ENCODE data around the gene KRT74.

The KRT74 gene

DNA sequence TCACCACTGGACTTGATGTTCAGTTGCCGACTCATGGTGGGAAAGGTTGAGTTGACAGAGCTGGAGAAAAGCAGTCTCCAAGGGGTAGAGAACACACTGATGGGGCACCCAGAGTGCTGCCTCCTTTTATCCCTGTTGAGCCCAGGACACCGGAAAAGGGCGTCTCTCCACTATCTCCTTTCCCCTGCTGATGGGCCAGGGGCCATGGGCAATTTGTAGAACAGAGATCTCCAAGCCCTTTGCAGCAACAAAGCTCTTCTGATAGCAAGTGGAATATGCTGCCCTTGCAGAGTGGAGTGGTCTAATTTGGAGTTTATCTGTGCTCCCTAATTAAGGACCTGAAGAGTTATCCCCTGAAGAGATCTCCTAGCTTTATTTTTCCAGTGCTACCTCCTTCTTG, at the start of gene KRT74:
Gene KRT74 (minus strand): TSS at position 101 of the 400 bp plus-strand sequence. CDS start 66 bp downstream, at position 35.
- Histone ChIP-seq H3K9ac (ENCODE audit: low read length) (no peak within 1 kb of the TSS), H3K4me1 (ENCODE audit: control insufficient read depth, insufficient read depth, low read length) (no peaks in the 10 kb centered on the region), H3K36me3 (ENCODE audit: control insufficient read depth, insufficient read depth, low read length) (no peaks in the 10 kb centered on the region), H3K27ac (ENCODE audit: low read depth, low read length) (no peak within 1 kb of the TSS), H3K4me3 (ENCODE audit: low read length) (no peak within 1 kb of the TSS), H3K27me3 (ENCODE audit: control insufficient read depth, insufficient read depth, low read length) (no peaks in the 10 kb centered on the region)

DNA sequence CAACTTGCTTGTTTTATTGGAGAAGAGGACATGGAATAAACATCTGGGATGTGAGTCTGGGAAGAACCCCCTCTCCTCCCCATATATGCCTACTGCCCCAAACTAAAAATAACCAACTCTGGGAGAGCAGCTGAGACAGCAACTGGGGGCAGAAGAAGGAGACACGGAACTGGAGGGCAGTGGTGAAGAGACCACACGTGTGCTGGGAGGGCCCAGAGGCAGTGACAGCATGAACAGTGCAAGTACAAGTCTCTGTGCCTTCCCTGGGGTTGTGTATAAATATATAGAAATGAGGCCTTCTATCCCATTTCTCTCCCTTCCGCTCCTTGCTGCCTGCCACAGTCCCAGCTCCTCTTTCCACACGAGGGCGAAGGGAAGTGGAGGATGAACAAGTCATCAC, 48.7 kb upstream of the KRT74 start:
- Histone ChIP-seq H3K9ac (ENCODE audit: low read length) (no peak overlapping the region), H3K27ac (ENCODE audit: low read depth, low read length) (no peak overlapping the region), H3K36me3 (ENCODE audit: control insufficient read depth, insufficient read depth, low read length) (no peaks in the 10 kb centered on the region), H3K27me3 (ENCODE audit: control insufficient read depth, insufficient read depth, low read length) (no peaks in the 10 kb centered on the region), H3K4me3 (ENCODE audit: low read length) (no peak overlapping the region), H3K4me1 (ENCODE audit: control insufficient read depth, insufficient read depth, low read length) (no peaks in the 10 kb centered on the region)

DNA sequence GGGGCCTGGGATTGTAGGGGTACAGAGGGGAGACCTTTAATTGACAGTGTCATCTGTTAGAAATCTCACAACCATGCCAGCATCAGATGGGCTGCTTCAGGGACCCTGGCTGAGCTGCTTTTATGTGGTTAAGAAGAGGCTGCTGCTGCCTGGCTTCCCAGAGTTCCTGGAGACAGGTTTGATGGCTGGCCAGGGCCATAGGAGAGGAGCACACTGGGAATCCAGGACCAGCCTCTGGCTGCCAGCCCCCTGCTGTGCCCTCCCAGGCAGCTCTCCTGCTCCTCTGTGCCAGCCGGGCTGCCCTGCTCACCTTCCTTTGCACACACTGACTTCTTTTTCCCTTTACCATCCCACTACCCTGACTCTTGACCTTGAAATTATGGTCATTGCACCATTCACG, 45.2 kb upstream of the KRT74 start:
- no peaks in the 10 kb centered on the region for H3K27me3 ChIP-seq (ENCODE audit: control insufficient read depth, insufficient read depth, low read length)
- no peaks in the 10 kb centered on the region for H3K36me3 ChIP-seq (ENCODE audit: control insufficient read depth, insufficient read depth, low read length)
- H3K27ac ChIP-seq (ENCODE audit: low read depth, low read length) = no peak overlapping the region
- H3K4me1 ChIP-seq (ENCODE audit: control insufficient read depth, insufficient read depth, low read length) = no peaks in the 10 kb centered on the region
- no peak overlapping the region for H3K9ac ChIP-seq (ENCODE audit: low read length)
- no peak overlapping the region for H3K4me3 ChIP-seq (ENCODE audit: low read length)

GRCh38 chr12:52618216-52618615, 44.6 kb upstream of the KRT74 start, which contains the start of gene KRT73:
Gene KRT73 (minus strand): TSS chr12:52618559. CDS start chr12:52618524, 35 bp downstream.
- H3K27me3 ChIP-seq (ENCODE audit: control insufficient read depth, insufficient read depth, low read length) = no peaks in the 10 kb centered on the region
- no peak within 1 kb of the TSS for H3K9ac ChIP-seq (ENCODE audit: low read length)
- H3K4me1 ChIP-seq (ENCODE audit: control insufficient read depth, insufficient read depth, low read length) = no peaks in the 10 kb centered on the region
- H3K36me3 ChIP-seq (ENCODE audit: control insufficient read depth, insufficient read depth, low read length) = no peaks in the 10 kb centered on the region
- no peak within 1 kb of the TSS for H3K27ac ChIP-seq (ENCODE audit: low read depth, low read length)
- no peak within 1 kb of the TSS for H3K4me3 ChIP-seq (ENCODE audit: low read length)

GRCh38 chr12:52617403-52617785, 43.8 kb upstream of the KRT74 start:
- Histone ChIP-seq H3K4me3 (ENCODE audit: low read length) (no peak overlapping the region), H3K27me3 (ENCODE audit: control insufficient read depth, insufficient read depth, low read length) (no peaks in the 10 kb centered on the region), H3K27ac (ENCODE audit: low read depth, low read length) (no peak overlapping the region), H3K4me1 (ENCODE audit: control insufficient read depth, insufficient read depth, low read length) (no peaks in the 10 kb centered on the region), H3K36me3 (ENCODE audit: control insufficient read depth, insufficient read depth, low read length) (no peaks in the 10 kb centered on the region), H3K9ac (ENCODE audit: low read length) (no peak overlapping the region)

DNA sequence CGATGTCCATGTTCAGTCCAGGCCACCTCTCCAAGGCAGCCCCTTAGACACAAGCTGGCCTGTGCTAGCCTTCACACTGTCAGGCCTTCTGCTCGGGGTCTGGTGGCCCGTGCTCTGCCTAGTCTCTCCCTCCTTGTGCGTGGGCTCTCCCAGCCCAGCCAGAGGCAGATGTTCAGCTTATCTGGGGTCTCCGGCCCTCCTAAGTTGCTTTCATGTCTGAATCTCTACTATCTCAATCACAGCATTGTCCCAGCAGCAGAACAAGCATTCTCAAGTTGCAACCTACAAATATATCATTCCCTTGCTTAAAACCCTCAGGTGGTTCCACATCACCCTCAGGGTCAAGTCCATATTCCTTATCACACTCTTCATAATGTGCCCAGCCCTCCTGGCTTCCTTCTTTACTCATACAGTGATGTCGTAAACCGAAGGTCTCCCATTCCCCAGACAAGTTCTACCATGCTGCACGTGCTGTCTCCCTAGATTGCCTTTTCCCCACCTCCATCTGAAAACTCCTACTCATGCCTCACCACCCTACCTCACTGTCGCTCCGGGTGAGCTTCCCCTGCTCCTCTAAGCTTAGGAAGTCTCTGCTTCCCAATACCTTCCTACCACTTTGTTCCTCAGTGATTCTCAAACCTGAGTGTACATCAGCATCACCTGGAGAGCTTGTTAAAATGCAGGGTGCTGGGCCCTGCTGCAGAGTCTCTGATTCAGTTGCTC, 43.2 kb upstream of the KRT74 start:
- Histone ChIP-seq H3K9ac (ENCODE audit: low read length) (no peak overlapping the region), H3K27me3 (ENCODE audit: control insufficient read depth, insufficient read depth, low read length) (no peaks in the 10 kb centered on the region), H3K4me3 (ENCODE audit: low read length) (no peak overlapping the region), H3K4me1 (ENCODE audit: control insufficient read depth, insufficient read depth, low read length) (no peaks in the 10 kb centered on the region), H3K36me3 (ENCODE audit: control insufficient read depth, insufficient read depth, low read length) (no peaks in the 10 kb centered on the region), H3K27ac (ENCODE audit: low read depth, low read length) (no peak overlapping the region)

- Histone ChIP-seq H3K36me3 (ENCODE audit: control insufficient read depth, insufficient read depth, low read length) (no peaks in the 10 kb centered on the region), H3K9ac (ENCODE audit: low read length) (no peak overlapping the region), H3K4me1 (ENCODE audit: control insufficient read depth, insufficient read depth, low read length) (no peaks in the 10 kb centered on the region), H3K27ac (ENCODE audit: low read depth, low read length) (no peak overlapping the region), H3K27me3 (ENCODE audit: control insufficient read depth, insufficient read depth, low read length) (no peaks in the 10 kb centered on the region), H3K4me3 (ENCODE audit: low read length) (no peak overlapping the region)
Measured at GRCh38 chr12:52615912-52616311, 42.3 kb upstream of the KRT74 start.

GRCh38 chr12:52615208-52615868, 41.7 kb upstream of the KRT74 start:
- no peaks in the 10 kb centered on the region for H3K36me3 ChIP-seq (ENCODE audit: control insufficient read depth, insufficient read depth, low read length)
- no peak overlapping the region for H3K4me3 ChIP-seq (ENCODE audit: low read length)
- H3K27me3 ChIP-seq (ENCODE audit: control insufficient read depth, insufficient read depth, low read length) = no peaks in the 10 kb centered on the region
- no peaks in the 10 kb centered on the region for H3K4me1 ChIP-seq (ENCODE audit: control insufficient read depth, insufficient read depth, low read length)
- H3K9ac ChIP-seq (ENCODE audit: low read length) = no peak overlapping the region
- no peak overlapping the region for H3K27ac ChIP-seq (ENCODE audit: low read depth, low read length)

DNA sequence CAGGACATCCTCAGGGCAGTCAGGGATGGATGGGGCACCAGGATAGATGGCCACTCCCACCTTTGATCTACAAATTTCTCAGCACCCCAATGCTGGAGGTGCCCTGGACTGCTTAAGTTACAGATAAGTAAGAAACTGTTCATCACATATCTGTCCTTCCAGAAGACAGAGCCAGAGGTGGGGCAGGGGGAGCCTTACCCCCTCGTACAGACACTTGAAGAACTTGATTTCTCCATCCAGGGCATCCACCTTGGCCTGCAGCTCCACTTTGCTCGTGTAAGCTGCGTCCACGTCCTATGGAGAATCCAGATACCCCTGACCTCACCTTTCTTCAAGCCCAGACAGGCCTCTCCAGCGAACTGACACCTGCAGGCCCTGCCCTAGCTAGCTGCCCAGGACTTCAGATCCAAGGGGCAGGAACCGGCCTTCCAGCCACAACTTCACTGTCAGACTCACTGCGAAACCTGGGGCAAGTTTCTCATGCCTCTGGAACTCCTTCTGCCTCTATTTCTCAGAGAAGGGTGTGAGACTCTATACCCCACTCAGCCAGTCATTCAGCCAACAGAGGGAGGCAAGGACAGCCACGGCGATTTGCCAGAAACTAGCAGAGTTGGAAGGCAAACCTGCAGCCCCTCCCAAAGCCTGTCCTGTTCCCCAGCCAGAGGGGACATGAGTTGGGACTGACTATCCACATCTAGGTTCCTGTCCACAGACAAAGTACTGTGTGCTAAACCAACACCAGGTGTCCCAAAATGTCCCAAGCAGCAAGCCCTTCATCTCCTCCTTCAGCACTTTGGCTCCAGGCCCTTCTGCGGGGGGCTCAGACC, 41.0 kb upstream of the KRT74 start:
- Histone ChIP-seq H3K9ac (ENCODE audit: low read length) (no peak overlapping the region), H3K27me3 (ENCODE audit: control insufficient read depth, insufficient read depth, low read length) (no peaks in the 10 kb centered on the region), H3K4me1 (ENCODE audit: control insufficient read depth, insufficient read depth, low read length) (no peaks in the 10 kb centered on the region), H3K27ac (ENCODE audit: low read depth, low read length) (no peak overlapping the region), H3K36me3 (ENCODE audit: control insufficient read depth, insufficient read depth, low read length) (no peaks in the 10 kb centered on the region), H3K4me3 (ENCODE audit: low read length) (no peak overlapping the region)

GRCh38 chr12:52613384-52614030, 39.9 kb upstream of the KRT74 start:
- H3K4me3 ChIP-seq (ENCODE audit: low read length) = no peak overlapping the region
- no peak overlapping the region for H3K27ac ChIP-seq (ENCODE audit: low read depth, low read length)
- H3K27me3 ChIP-seq (ENCODE audit: control insufficient read depth, insufficient read depth, low read length) = no peaks in the 10 kb centered on the region
- no peak overlapping the region for H3K9ac ChIP-seq (ENCODE audit: low read length)
- H3K36me3 ChIP-seq (ENCODE audit: control insufficient read depth, insufficient read depth, low read length) = no peaks in the 10 kb centered on the region
- no peaks in the 10 kb centered on the region for H3K4me1 ChIP-seq (ENCODE audit: control insufficient read depth, insufficient read depth, low read length)

GRCh38 chr12:52612431-52613383, 39.1 kb upstream of the KRT74 start:
- no peaks in the 10 kb centered on the region for H3K27me3 ChIP-seq (ENCODE audit: control insufficient read depth, insufficient read depth, low read length)
- H3K4me3 ChIP-seq (ENCODE audit: low read length) = no peak overlapping the region
- no peak overlapping the region for H3K9ac ChIP-seq (ENCODE audit: low read length)
- no peak overlapping the region for H3K27ac ChIP-seq (ENCODE audit: low read depth, low read length)
- H3K36me3 ChIP-seq (ENCODE audit: control insufficient read depth, insufficient read depth, low read length) = no peaks in the 10 kb centered on the region
- H3K4me1 ChIP-seq (ENCODE audit: control insufficient read depth, insufficient read depth, low read length) = no peaks in the 10 kb centered on the region

All from rectal smooth muscle tissue (tissue), 1 donor.